Measurements from ENCODE around the gene DNAJB12. TPM values are rescaled to one million over a fixed set of nuclear protein-coding genes. Genes with fewer than 3 reads are reported as not detected.
"Not testable (repeated sequence)": the region's sequence is repeated elsewhere in the genome, so short reads cannot be mapped to it uniquely, and the experiment has no call there.

DNAJB12 gene
- polyA plus RNA-seq, 6 donors from 2014 or later = 15.7 to 28.4 (median 18.6) TPM

- Mint-ChIP-seq H3K4me1 (peaks cover 52 to 80% (median 76%) of the 10 kb centered on the region in 3 donors), H3K9me3 (peaks cover 0 to 1% (median 0%) of the 10 kb centered on the region in 7 donors), H3K27ac (peak overlapping the region; percentile 96 to 99 (median 97)), H3K36me3 (peaks cover 0 to 7% of the 10 kb centered on the region in 2 donors), H3K4me3 (peak overlapping the region; percentile 70 to 85 (median 78)), H3K27me3 (no peaks in the 10 kb centered on the region)
- DNase-seq (no peak), ATAC-seq (ENCODE audit: low read depth in 2 of 2) (peak in 1 of 2 donors; percentile 0)
Observed at GRCh38 chr10:72334196-72334824, 20.4 kb downstream of the DNAJB12 start.

- Mint-ChIP-seq H3K36me3 (peaks cover 0 to 7% of the 10 kb centered on the region in 2 donors), H3K4me3 (peak overlapping the region in 6 of 8 donors; percentile 54 to 92 (median 71)), H3K27me3 (no peaks in the 10 kb centered on the region), H3K27ac (peak overlapping the region; percentile 96 to 99 (median 98)), H3K4me1 (peaks cover 57 to 86% (median 83%) of the 10 kb centered on the region in 3 donors), H3K9me3 (peaks cover 0 to 1% (median 0%) of the 10 kb centered on the region in 7 donors)
- no peak for DNase-seq
- ATAC-seq (ENCODE audit: low read depth in 2 of 2) = no peak
Observed at GRCh38 chr10:72333112-72334015, 21.4 kb downstream of the DNAJB12 start.

- Mint-ChIP-seq H3K36me3 (peaks cover 0 to 1% of the 10 kb centered on the region in 2 donors), H3K4me1 (peaks cover 57 to 94% (median 90%) of the 10 kb centered on the region in 3 donors), H3K27me3 (no peaks in the 10 kb centered on the region), H3K4me3 (peak overlapping the region; percentile 72 to 94 (median 84)), H3K9me3 (peaks cover 0 to 1% (median 0%) of the 10 kb centered on the region in 7 donors), H3K27ac (peak overlapping the region; percentile 63 to 99 (median 98))
- ATAC-seq (ENCODE audit: low read depth in 2 of 2) (no peak), DNase-seq (no peak)
Observed at GRCh38 chr10:72332423-72333111, 22.2 kb downstream of the DNAJB12 start.

- DNase-seq (peak; percentile 95), ATAC-seq (ENCODE audit: low read depth in 2 of 2) (peak; percentile 78 to 80)
- H3K27ac Mint-ChIP-seq = peak overlapping the region; percentile 92 to 99 (median 99)
- peaks cover 0 to 1% (median 0%) of the 10 kb centered on the region in 7 donors for H3K9me3 Mint-ChIP-seq
- H3K27me3 Mint-ChIP-seq = no peaks in the 10 kb centered on the region
- peak overlapping the region; percentile 72 to 94 (median 90) for H3K4me3 Mint-ChIP-seq
- no peaks in the 10 kb centered on the region for H3K36me3 Mint-ChIP-seq
- peaks cover 55 to 95% (median 87%) of the 10 kb centered on the region in 3 donors for H3K4me1 Mint-ChIP-seq
Observed at GRCh38 chr10:72331575-72332422, 22.9 kb downstream of the DNAJB12 start.

GRCh38 chr10:72330069-72330426 is 24.7 kb downstream of the DNAJB12 start:
- peaks cover 44 to 86% (median 80%) of the 10 kb centered on the region in 3 donors for H3K4me1 Mint-ChIP-seq
- H3K27ac Mint-ChIP-seq = peak overlapping the region in 5 of 6 donors; percentile 71 to 99 (median 93)
- ATAC-seq (ENCODE audit: low read depth in 2 of 2) (no peak), DNase-seq (no peak)
- peak overlapping the region; percentile 42 to 86 (median 72) for H3K4me3 Mint-ChIP-seq
- H3K9me3 Mint-ChIP-seq = peaks cover 0 to 1% (median 0%) of the 10 kb centered on the region in 7 donors
- no peaks in the 10 kb centered on the region for H3K36me3 Mint-ChIP-seq
- no peaks in the 10 kb centered on the region for H3K27me3 Mint-ChIP-seq

GRCh38 chr10:72329290-72330068 is 25.2 kb downstream of the DNAJB12 start:
- Mint-ChIP-seq H3K9me3 (peaks cover 0 to 1% (median 0%) of the 10 kb centered on the region in 7 donors), H3K27me3 (no peaks in the 10 kb centered on the region), H3K36me3 (no peaks in the 10 kb centered on the region), H3K27ac (peak overlapping the region in 4 of 6 donors; percentile 71 to 96 (median 90)), H3K4me3 (peak overlapping the region; percentile 42 to 86 (median 72)), H3K4me1 (peaks cover 38 to 86% (median 80%) of the 10 kb centered on the region in 3 donors)
- ATAC-seq (ENCODE audit: low read depth in 2 of 2) (no peak), DNase-seq (no peak)

GRCh38 chr10:72328829-72329204 is 25.9 kb downstream of the DNAJB12 start:
- Mint-ChIP-seq H3K4me3 (peak overlapping the region in 7 of 8 donors; percentile 15 to 89 (median 61)), H3K27ac (peak overlapping the region in 5 of 6 donors; percentile 24 to 60 (median 47)), H3K36me3 (no peaks in the 10 kb centered on the region), H3K27me3 (no peaks in the 10 kb centered on the region), H3K9me3 (peaks cover 0 to 1% (median 0%) of the 10 kb centered on the region in 7 donors), H3K4me1 (peaks cover 38 to 85% (median 80%) of the 10 kb centered on the region in 3 donors)
- DNase-seq (no peak), ATAC-seq (ENCODE audit: low read depth in 2 of 2) (no peak)

GRCh38 chr10:72328045-72328828 is 26.5 kb downstream of the DNAJB12 start:
- Mint-ChIP-seq H3K4me1 (peaks cover 40 to 85% (median 80%) of the 10 kb centered on the region in 3 donors), H3K4me3 (peak overlapping the region; percentile 45 to 89 (median 70)), H3K9me3 (peaks cover 0 to 1% (median 0%) of the 10 kb centered on the region in 7 donors), H3K36me3 (no peaks in the 10 kb centered on the region), H3K27ac (peak overlapping the region in 5 of 6 donors; percentile 24 to 60 (median 47)), H3K27me3 (no peaks in the 10 kb centered on the region)
- ATAC-seq (ENCODE audit: low read depth in 2 of 2) (no peak), DNase-seq (no peak)

- Mint-ChIP-seq H3K27ac (peak overlapping the region; percentile 85 to 96 (median 90)), H3K4me1 (peaks cover 40 to 86% (median 83%) of the 10 kb centered on the region in 3 donors), H3K4me3 (peak overlapping the region; percentile 83 to 93 (median 88))
- ATAC-seq (ENCODE audit: low read depth in 2 of 2); H3K36me3 Mint-ChIP-seq; H3K9me3 Mint-ChIP-seq; H3K27me3 Mint-ChIP-seq: not testable (repeated sequence)
- DNase-seq = peak; percentile 41
Observed at GRCh38 chr10:72326665-72327603, 27.8 kb downstream of the DNAJB12 start.

Data from naive B cell (primary cell).